AG09309 (cell line): ENCODE data around the gene SLC35B2.

Experiments used
- DNase-seq: peaks from one replicate; pipeline ENCODE4 v3.0.0-alpha.2; 2010; ENCODE audit warnings: low read depth
- H3K4me3 ChIP-seq: 2 replicates; pipeline ENCODE4 v1.5.1; 2011; ENCODE audit warnings: mild to moderate bottlenecking, low read depth, low read length, moderate library complexity; ENCODE audit not compliant: control insufficient read depth
- CTCF ChIP-seq: IDR thresholded peaks from 2 replicates; pipeline ENCODE4 v1.5.1; 2011; ENCODE audit warnings: mild to moderate bottlenecking, low read depth, low read length, inconsistent platforms; ENCODE audit not compliant: insufficient read depth, control insufficient read depth; ENCODE audit errors: missing control alignments

SLC35B2 gene

GRCh38 chr6:44224029-44224964 lies 33.0 kb downstream of the SLC35B2 start:
- no peak for DNase-seq
- H3K4me3 ChIP-seq: peak overlapping the region; percentile 49
- no peak for TF ChIP-seq CTCF

- H3K4me3 ChIP-seq: peak within 1 kb of the TSS; percentile 49
- TF ChIP-seq CTCF: no peak
- no peak for DNase-seq
Observed at GRCh38 chr6:44223319-44224028, 33.9 kb downstream of the SLC35B2 start, which contains the start of gene SLC29A1. TSS of gene SLC29A1 (plus strand) at chr6:44223595. CDS start at chr6:44227314, 3,719 bp downstream.

GRCh38 chr6:44222486-44223318 lies 34.6 kb downstream of the SLC35B2 start:
- peak overlapping the region; percentile 49 for H3K4me3 ChIP-seq
- no peak for TF ChIP-seq CTCF
- no peak for DNase-seq

- no peak for DNase-seq
- TF ChIP-seq CTCF: no peak
- no peak overlapping the region for H3K4me3 ChIP-seq
Observed at GRCh38 chr6:44221961-44222335, 35.4 kb downstream of the SLC35B2 start.

- DNase-seq: no peak
- no peak overlapping the region for H3K4me3 ChIP-seq
- TF ChIP-seq CTCF: peak; percentile 88
Observed at GRCh38 chr6:44221291-44221960, 35.9 kb downstream of the SLC35B2 start.

- DNase-seq: no peak
- H3K4me3 ChIP-seq: no peak overlapping the region
- TF ChIP-seq CTCF: no peak
Observed at GRCh38 chr6:44220913-44221290, 36.4 kb downstream of the SLC35B2 start.
